SK-N-SH (cell line): ENCODE data around the gene AKAP3. TPM values are rescaled to one million over a fixed set of nuclear protein-coding genes. Genes with fewer than 3 reads are reported as not detected.

Source experiments
- CTCF ChIA-PET: fragments of 300-600, 350-600 bp; formaldehyde crosslinking; extraction: SDS; loops from one replicate; lab custom pipeline; 2021; lab: Yijun Ruan, JAX
- POLR2A ChIA-PET: fragments of 350-600 bp; sonication (Branson Sonifier 250); formaldehyde crosslinking; extraction: SDS; loops from one replicate; lab custom pipeline; 2020; ENCODE audit warnings: antibody characterized with exemption, inconsistent platforms; lab: Yijun Ruan, JAX
- DNase-seq: peaks from one replicate; pipeline ENCODE4 v3.0.0; 2012
- H2AFZ ChIP-seq: fragments of 200-600 bp; sonication (generic); 2 replicates; pipeline ENCODE4 v1.8.1; 2016; ENCODE audit warnings: antibody characterized with exemption, mild to moderate bottlenecking, low read depth
- H3F3A ChIP-seq: fragments of 200-600 bp; sonication (generic); replicated peaks from 2 replicates; pipeline ENCODE3; 2016; ENCODE audit warnings: antibody characterized with exemption, mild to moderate bottlenecking; ENCODE audit not compliant: insufficient read depth
- H3K27ac ChIP-seq, 2 experiments: fragments of 200-500 bp in 1 of 2; fragments of 200-600 bp in 1 of 2; sonication (Bioruptor generic) in 1 of 2; sonication (generic), shearing (Covaris generic) in 1 of 2; 2 replicates each; pipeline versions ENCODE4 v1.5.1 to v1.6.1; 2014 to 2016; ENCODE audit warnings: low read depth in 2 of 2, inconsistent platforms in 1 of 2, low read length in 1 of 2, mild to moderate bottlenecking in 1 of 2, mixed read lengths in 1 of 2
- H3K27me3 ChIP-seq: fragments of 200-600 bp; sonication (generic), shearing (Covaris generic); 2 replicates; pipeline ENCODE4 v1.6.1; 2016; ENCODE audit warnings: mixed run types; ENCODE audit not compliant: insufficient read depth
- H3K36me3 ChIP-seq, 2 experiments: fragments of 200-500 bp in 1 of 2; fragments of 200-600 bp in 1 of 2; sonication (Bioruptor generic) in 1 of 2; sonication (generic) in 1 of 2; replicated peaks in 1 of 2; 2 replicates each; pipeline versions ENCODE3 to v1.5.1; 2014 to 2016; ENCODE audit warnings: low read length in 1 of 2, mild to moderate bottlenecking in 1 of 2; ENCODE audit not compliant: insufficient read depth in 2 of 2, control insufficient read depth in 1 of 2
- H3K4me1 ChIP-seq, 2 experiments: fragments of 200-500 bp in 1 of 2; fragments of 200-600 bp in 1 of 2; sonication (Bioruptor generic) in 1 of 2; sonication (generic), shearing (Covaris generic) in 1 of 2; 2 replicates each; pipeline versions ENCODE4 v1.5.1 to v1.6.1; 2014 to 2016; ENCODE audit warnings: low read depth in 1 of 2, low read length in 1 of 2, mixed run types in 1 of 2; ENCODE audit not compliant: insufficient read depth in 2 of 2, control insufficient read depth in 1 of 2
- H3K4me2 ChIP-seq: fragments of 200-600 bp; sonication (generic), shearing (Covaris generic); 2 replicates; pipeline ENCODE4 v1.6.1; 2017; ENCODE audit warnings: mixed run types
- H3K4me3 ChIP-seq, 2 experiments: fragments of 200-500 bp in 1 of 2; fragments of 200-600 bp in 1 of 2; sonication (Bioruptor generic) in 1 of 2; sonication (generic), shearing (Covaris generic) in 1 of 2; 2 replicates each; pipeline versions ENCODE4 v1.5.1 to v1.8.1; 2014 to 2016; ENCODE audit warnings: low read depth in 2 of 2, inconsistent platforms in 1 of 2, low read length in 1 of 2, mild to moderate bottlenecking in 1 of 2, mixed read lengths in 1 of 2, moderate library complexity in 1 of 2
- H3K79me2 ChIP-seq: fragments of 200-600 bp; sonication (generic); 2 replicates; pipeline ENCODE4 v1.8.1; 2017; ENCODE audit warnings: mild to moderate bottlenecking; ENCODE audit not compliant: insufficient read depth
- H3K9ac ChIP-seq: fragments of 200-600 bp; sonication (generic); 2 replicates; pipeline ENCODE4 v1.6.1; 2017; ENCODE audit warnings: mixed run types
- H3K9me2 ChIP-seq: fragments of 200-600 bp; sonication (generic); 2 replicates; pipeline ENCODE4 v1.6.1; 2017; ENCODE audit warnings: mixed run types
- H3K9me3 ChIP-seq: fragments of 200-600 bp; sonication (generic); 2 replicates; pipeline ENCODE4 v1.6.1; 2017; ENCODE audit warnings: mixed run types, mild to moderate bottlenecking, moderate library complexity
- H4K20me1 ChIP-seq: fragments of 200-600 bp; sonication (generic); 2 replicates; pipeline ENCODE4 v1.6.1; 2017; ENCODE audit warnings: mild to moderate bottlenecking, mixed run types; ENCODE audit not compliant: insufficient read depth
- CTCF ChIP-seq: fragments of 200-600 bp; sonication (generic); IDR thresholded peaks from 2 replicates; pipeline ENCODE4 v1.6.1; 2017; ENCODE audit warnings: antibody characterized with exemption, mild to moderate bottlenecking, moderate library complexity
- ELF1 ChIP-seq: IDR thresholded peaks from 2 replicates; pipeline ENCODE4 v1.4.0; 2012
- FOXM1 ChIP-seq: IDR thresholded peaks from 2 replicates; pipeline ENCODE4 v1.4.0; 2012; ENCODE audit warnings: low read depth, mild to moderate bottlenecking
- JUND ChIP-seq: IDR thresholded peaks from 2 replicates; pipeline ENCODE4 v1.4.0; 2012
- MAX ChIP-seq: IDR thresholded peaks from 2 replicates; pipeline ENCODE4 v1.4.0; 2012; ENCODE audit warnings: low read depth
- NRF1 ChIP-seq: IDR thresholded peaks from 2 replicates; pipeline ENCODE4 v1.6.1; 2012; ENCODE audit warnings: low read depth, mild to moderate bottlenecking, low read length
- PBX3 ChIP-seq: IDR thresholded peaks from 2 replicates; pipeline ENCODE4; 2012
- POLR2AphosphoS5 ChIP-seq: IDR thresholded peaks from 2 replicates; pipeline ENCODE4 v1.6.1; 2012; ENCODE audit warnings: low read depth, low read length
- RAD21 ChIP-seq: IDR thresholded peaks from 2 replicates; pipeline ENCODE4 v1.6.1; 2012; ENCODE audit warnings: mild to moderate bottlenecking, low read length
- RCOR1 ChIP-seq: fragments of 150-350 bp; IDR thresholded peaks from 2 replicates; pipeline ENCODE4 v1.6.1; 2017; ENCODE audit warnings: antibody characterized with exemption, low read length
- RFX5 ChIP-seq: IDR thresholded peaks from 2 replicates; pipeline ENCODE4 v1.6.1; 2012; ENCODE audit warnings: mild to moderate bottlenecking, improper control_type of control experiment, low read length
- RXRA ChIP-seq: IDR thresholded peaks from 2 replicates; pipeline ENCODE4 v1.4.0; 2012; ENCODE audit warnings: low read depth, mild to moderate bottlenecking, borderline replicate concordance
- SIN3A ChIP-seq: IDR thresholded peaks from 2 replicates; pipeline ENCODE4 v1.6.1; 2012; ENCODE audit warnings: low read depth, mild to moderate bottlenecking, low read length, moderate library complexity, borderline replicate concordance
- SMC3 ChIP-seq: IDR thresholded peaks from 2 replicates; pipeline ENCODE4 v1.6.1; 2012; ENCODE audit warnings: low read depth, low read length, improper control_type of control experiment
- TEAD4 ChIP-seq: IDR thresholded peaks from 2 replicates; pipeline ENCODE4 v1.4.0; 2012; ENCODE audit warnings: mild to moderate bottlenecking, borderline replicate concordance; ENCODE audit not compliant: insufficient read depth
- WGBS: methylation state at CpG from one replicate; pipeline ENCODE4 v1.1.6; 2017; ENCODE audit warnings: low lambda C conversion rate; 5-methylcytosine and 5-hydroxymethylcytosine counted together
- polyA plus RNA-seq, 3 experiments: library from polyadenylated mRNA; depleted of rRNA; stranded (reverse); fragments of >200 nt; gene quantifications; 2 replicates each; pipeline ENCODE4 v1.2.3, GENCODE V29; 2012

Gene AKAP3
- polyA plus RNA-seq, 1 of the 3 experiments (the other 2 are of a cell fraction): 0.12 TPM

GRCh38 chr12:4584281-4584680, 64.6 kb downstream of the AKAP3 start (continued):
- TF ChIP-seq PBX3: no peak
- no peak for TF ChIP-seq JUND
- TF ChIP-seq RFX5: no peak
- no peak for TF ChIP-seq MAX
- no peak for TF ChIP-seq SIN3A
- no peak for TF ChIP-seq FOXM1
- TF ChIP-seq NRF1: no peak

- Histone ChIP-seq H3K27me3 (peaks cover 29% of the 10 kb centered on the region; the same call in 1 of the 2 replicates), H3K36me3 (no peaks in the 10 kb centered on the region), H3K79me2 (no peaks in the 10 kb centered on the region), H4K20me1 (no peaks in the 10 kb centered on the region), H3F3A (no peaks in the 10 kb centered on the region), H3K27ac (no peak overlapping the region), H3K9me3 (no peaks in the 10 kb centered on the region), H3K4me2 (no peak overlapping the region), H3K4me3 (no peak overlapping the region), H3K9ac (no peak overlapping the region), H3K4me1 (no peaks in the 10 kb centered on the region), H3K9me2 (no peaks in the 10 kb centered on the region), H2AFZ (no peak overlapping the region)
- ChIA-PET POLR2A (no interaction called here), CTCF (interaction anchor here (0.8 to 2.9 kb wide), 10 partner anchors 9 to 182 kb away, joined by 3 to 21 read pairs (median 6); no protein-coding TSS in a partner anchor)
- no peak for DNase-seq
- WGBS: 27% methylated on average over 3 of the region's 3 CpGs
- TF ChIP-seq RXRA (no peak), RCOR1 (no peak), NRF1 (no peak), MAX (no peak)
These were observed 68.6 kb downstream of the AKAP3 start for GRCh38 chr12:4580281-4580688.

- H3K79me2 ChIP-seq: no peaks in the 10 kb centered on the region
- no peaks in the 10 kb centered on the region for H3K4me1 ChIP-seq
- POLR2A ChIA-PET: no interaction called here
- H4K20me1 ChIP-seq: no peaks in the 10 kb centered on the region
- no peak overlapping the region for H3K9ac ChIP-seq
- H3K36me3 ChIP-seq: no peaks in the 10 kb centered on the region
- peak; percentile 54 for DNase-seq
- H2AFZ ChIP-seq: no peak overlapping the region
- H3K27ac ChIP-seq: no peak overlapping the region
- no peak overlapping the region for H3K4me2 ChIP-seq
- H3F3A ChIP-seq: no peaks in the 10 kb centered on the region
- H3K9me2 ChIP-seq: no peaks in the 10 kb centered on the region
- no peaks in the 10 kb centered on the region for H3K9me3 ChIP-seq
- CTCF ChIA-PET: interaction anchor here (0.6 to 2.9 kb wide), 11 partner anchors 10 to 273 kb away, joined by 3 to 21 read pairs (median 5); no protein-coding TSS in a partner anchor
- WGBS: 9% methylated on average over 8 of the region's 8 CpGs
- H3K4me3 ChIP-seq: no peak overlapping the region
- H3K27me3 ChIP-seq: peaks cover 29% of the 10 kb centered on the region; the same call in 1 of the 2 replicates
- peak; percentile 76 for TF ChIP-seq RAD21
- TF ChIP-seq CTCF: peak; percentile 37; the same call in 1 of the 2 replicates
- no peak for TF ChIP-seq TEAD4
- TF ChIP-seq SMC3: peak; percentile 30; the same call in 1 of the 2 replicates
- no peak for TF ChIP-seq POLR2AphosphoS5
- TF ChIP-seq ELF1: no peak
These were observed 69.3 kb downstream of the AKAP3 start for GRCh38 chr12:4579305-4580102.
